C4-2B (cell line): ENCODE results near the gene LAYN.

ENCODE experiments used
- CTCF ChIP-seq: fragments of 450-650 bp; conservative IDR thresholded peaks from 2 replicates; pipeline ENCODE4 v1.5.1; 2017; ENCODE audit warnings: mild to moderate bottlenecking
- ZFX ChIP-seq: fragments of 450-650 bp; IDR thresholded peaks from 2 replicates; pipeline ENCODE4 v1.6.1; 2017

- TF ChIP-seq CTCF (no peak), ZFX (no peak)
These were observed 19.4 kb upstream of the LAYN start for GRCh38 chr11:111521135-111521534.
